Right lobe of liver (tissue), 6 donors: Measurements from ENCODE around the gene COL23A1. TPM values are rescaled to one million over a fixed set of nuclear protein-coding genes. Genes with fewer than 3 reads are reported as not detected.
A peak's percentile ranks its signal among the peaks of the same experiment; 100 is the strongest.

Source experiments
- ATAC-seq, 4 donors: fragments of 200-7000 bp; cut with Tn5 transposase; one replicate each; pipeline ENCODE4 v1.9.1; 2020; ENCODE audit warnings: mild to moderate bottlenecking in 4 of 4, moderate library complexity in 4 of 4
- DNase-seq, 3 donors: peaks; one replicate each; pipeline ENCODE4 v3.0.0-alpha.2; 2020
- H3K27ac ChIP-seq, 3 donors: fragments of 200-600 bp; one replicate each; pipeline ENCODE4 v1.8.0; 2022
- H3K27me3 ChIP-seq, 2 donors: fragments of 200-600 bp; one replicate each; pipeline ENCODE4 v1.8.0; 2022
- H3K36me3 ChIP-seq, 4 donors: fragments of 200-600 bp; sonication (generic) in 1 of 4; one replicate each; pipeline versions ENCODE4 v1.5.1 to v1.8.0; 2017 to 2022; ENCODE audit warnings: control low read depth in 1 of 4
- H3K4me1 ChIP-seq, 4 donors: fragments of 200-600 bp; sonication (generic) in 1 of 4; one replicate each; pipeline versions ENCODE4 v1.5.1 to v1.8.0; 2017 to 2022; ENCODE audit warnings: control low read depth in 1 of 4
- H3K4me3 ChIP-seq, 3 donors: fragments of 200-600 bp; one replicate each; pipeline ENCODE4 v1.8.0; 2022
- H3K9me3 ChIP-seq, 4 donors: fragments of 200-600 bp; sonication (generic) in 1 of 4; one replicate each; pipeline versions ENCODE4 v1.5.1 to v1.8.0; 2017 to 2022; ENCODE audit warnings: control low read depth in 1 of 4
- POLR2A ChIP-seq: fragments of 450-650 bp; IDR thresholded peaks from one replicate; pipeline ENCODE4 v1.6.1; 2017; ENCODE audit warnings: antibody characterized with exemption, mild to moderate bottlenecking
- WGBS: methylation state at CpG from one replicate; pipeline ENCODE4 v1.1.6; 2018; ENCODE audit warnings: low coverage, low lambda C conversion rate; ENCODE audit not compliant: insufficient coverage; ENCODE audit errors: missing lambda C conversion rate; 5-methylcytosine and 5-hydroxymethylcytosine counted together
- intact Hi-C, 2 donors: fragments of 100-400 bp; cut with DNase I; formaldehyde crosslinking; loops; one replicate each; pipeline versions ENCODE4 v1.11.2 to v1.14.1; 2022
- total RNA-seq, 6 experiments: library from RNA; depleted of rRNA in 2 of 6; stranded (reverse); fragments of >200 nt in 2 of 6; fragmentation: NEBNext Ultra II Directional in 3 of 6; extraction: Animal tissue kit (Norgen Biotek cat#: 25700) in 3 of 6; gene quantifications; one replicate each; pipeline versions ENCODE4 v1.1.0 to v1.2.4, GENCODE V29; 2016 to 2023
- TF ChIP-seq, protein P1 (sequence below), 4 donors: fragments of 200-600 bp in 3 of 4; fragments of 450-650 bp in 1 of 4; IDR thresholded peaks; one replicate each; pipeline versions ENCODE4 v1.5.1 to v1.8.0; 2016 to 2022; ENCODE audit warnings: antibody characterized with exemption in 4 of 4, mild to moderate bottlenecking in 2 of 4
- donor health status: DM: no; HTN: yes; CAD: no.
- donor health status: DM: no; HTN: no; CAD: no.
- donor health status: DM: no; HTN: no; CAD: no.
- donor health status: DM: no; HTN: yes; CAD: no.
- donor health status: DM: no; HTN: yes; CAD: no.

COL23A1 gene
- total RNA-seq, 6 experiments from 2014 or later, result 0.25 to 1.2 (median 0.50) TPM

DNA sequence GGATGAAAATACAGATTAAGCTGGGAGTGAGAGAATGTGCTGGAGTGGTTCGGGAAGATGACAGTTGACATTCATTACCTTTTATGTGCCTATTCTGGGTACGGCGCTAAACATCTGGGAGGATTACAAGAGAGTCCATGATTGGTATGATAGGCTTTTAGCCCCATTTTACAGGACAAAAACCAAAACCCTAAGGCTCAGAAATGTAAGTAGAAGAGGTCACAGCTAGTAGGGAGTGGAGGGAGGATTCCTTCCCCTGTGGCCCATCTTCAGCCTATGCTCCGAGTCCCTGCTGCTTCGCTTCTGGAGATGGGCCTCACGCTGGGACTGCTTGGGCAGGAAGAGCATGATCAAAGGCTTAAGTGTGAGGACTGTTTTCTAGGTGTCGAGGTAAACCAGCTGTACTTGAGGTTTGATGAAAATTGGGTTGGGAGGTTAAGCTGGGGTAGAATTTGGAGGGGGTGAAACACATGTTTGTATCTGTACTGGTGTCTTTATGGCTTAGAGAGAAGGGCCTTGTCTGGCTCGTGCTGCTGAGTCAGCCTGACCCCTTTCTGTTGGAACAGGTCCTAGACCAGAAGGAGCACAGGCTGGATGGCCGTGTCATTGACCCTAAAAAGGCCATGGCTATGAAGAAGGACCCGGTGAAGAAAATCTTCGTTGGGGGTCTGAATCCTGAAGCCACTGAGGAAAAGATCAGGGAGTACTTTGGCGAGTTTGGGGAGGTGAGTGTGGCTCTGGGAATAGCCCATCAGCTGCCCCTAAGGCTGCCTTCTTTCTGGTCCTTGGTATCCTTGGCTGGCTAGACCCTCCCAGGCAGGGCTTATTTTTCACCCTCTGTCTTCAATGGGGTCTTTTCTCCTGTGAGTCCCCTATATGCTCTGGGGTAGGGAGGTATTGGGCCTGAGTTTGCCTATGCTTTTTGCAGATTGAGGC lies 383.8 kb downstream of the COL23A1 start:
- intact Hi-C loops, result no loop called here
- Histone ChIP-seq H3K27ac (peak overlapping the region in 1 of 3 donors; percentile 15), H3K36me3 (peaks cover 24 to 49% (median 36%) of the 10 kb centered on the region in 4 donors), H3K27me3 (no peaks in the 10 kb centered on the region), H3K4me3 (peak overlapping the region; percentile 84 to 91 (median 91)), H3K9me3 (no peaks in the 10 kb centered on the region), H3K4me1 (peaks cover 0 to 32% (median 7%) of the 10 kb centered on the region in 4 donors)
- WGBS, result 32% methylated on average over 11 of the region's 12 CpGs
- peak in 1 of 3 donors; percentile 63 for DNase-seq
- TF ChIP-seq, protein P1, sequence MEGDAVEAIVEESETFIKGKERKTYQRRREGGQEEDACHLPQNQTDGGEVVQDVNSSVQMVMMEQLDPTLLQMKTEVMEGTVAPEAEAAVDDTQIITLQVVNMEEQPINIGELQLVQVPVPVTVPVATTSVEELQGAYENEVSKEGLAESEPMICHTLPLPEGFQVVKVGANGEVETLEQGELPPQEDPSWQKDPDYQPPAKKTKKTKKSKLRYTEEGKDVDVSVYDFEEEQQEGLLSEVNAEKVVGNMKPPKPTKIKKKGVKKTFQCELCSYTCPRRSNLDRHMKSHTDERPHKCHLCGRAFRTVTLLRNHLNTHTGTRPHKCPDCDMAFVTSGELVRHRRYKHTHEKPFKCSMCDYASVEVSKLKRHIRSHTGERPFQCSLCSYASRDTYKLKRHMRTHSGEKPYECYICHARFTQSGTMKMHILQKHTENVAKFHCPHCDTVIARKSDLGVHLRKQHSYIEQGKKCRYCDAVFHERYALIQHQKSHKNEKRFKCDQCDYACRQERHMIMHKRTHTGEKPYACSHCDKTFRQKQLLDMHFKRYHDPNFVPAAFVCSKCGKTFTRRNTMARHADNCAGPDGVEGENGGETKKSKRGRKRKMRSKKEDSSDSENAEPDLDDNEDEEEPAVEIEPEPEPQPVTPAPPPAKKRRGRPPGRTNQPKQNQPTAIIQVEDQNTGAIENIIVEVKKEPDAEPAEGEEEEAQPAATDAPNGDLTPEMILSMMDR (IDR thresholded peaks at IDR 0.05), result no peak
- TF ChIP-seq POLR2A, result no peak
- peak; percentile 4 to 25 (median 22) for ATAC-seq

DNA sequence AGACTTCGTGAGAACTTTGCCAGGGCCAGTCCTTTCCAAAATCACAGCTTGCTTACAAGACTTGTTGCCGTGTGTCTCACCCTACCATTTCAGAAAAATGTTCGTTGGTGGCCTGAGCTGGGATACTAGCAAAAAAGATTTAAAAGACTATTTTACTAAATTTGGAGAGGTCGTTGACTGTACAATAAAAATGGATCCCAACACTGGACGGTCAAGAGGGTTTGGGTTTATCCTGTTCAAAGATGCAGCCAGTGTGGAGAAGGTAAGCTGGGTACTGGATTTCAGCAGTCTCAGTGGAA lies 384.5 kb downstream of the COL23A1 start:
- H3K4me1 ChIP-seq, result peaks cover 0 to 32% (median 7%) of the 10 kb centered on the region in 4 donors
- intact Hi-C loops, result no loop called here

DNA sequence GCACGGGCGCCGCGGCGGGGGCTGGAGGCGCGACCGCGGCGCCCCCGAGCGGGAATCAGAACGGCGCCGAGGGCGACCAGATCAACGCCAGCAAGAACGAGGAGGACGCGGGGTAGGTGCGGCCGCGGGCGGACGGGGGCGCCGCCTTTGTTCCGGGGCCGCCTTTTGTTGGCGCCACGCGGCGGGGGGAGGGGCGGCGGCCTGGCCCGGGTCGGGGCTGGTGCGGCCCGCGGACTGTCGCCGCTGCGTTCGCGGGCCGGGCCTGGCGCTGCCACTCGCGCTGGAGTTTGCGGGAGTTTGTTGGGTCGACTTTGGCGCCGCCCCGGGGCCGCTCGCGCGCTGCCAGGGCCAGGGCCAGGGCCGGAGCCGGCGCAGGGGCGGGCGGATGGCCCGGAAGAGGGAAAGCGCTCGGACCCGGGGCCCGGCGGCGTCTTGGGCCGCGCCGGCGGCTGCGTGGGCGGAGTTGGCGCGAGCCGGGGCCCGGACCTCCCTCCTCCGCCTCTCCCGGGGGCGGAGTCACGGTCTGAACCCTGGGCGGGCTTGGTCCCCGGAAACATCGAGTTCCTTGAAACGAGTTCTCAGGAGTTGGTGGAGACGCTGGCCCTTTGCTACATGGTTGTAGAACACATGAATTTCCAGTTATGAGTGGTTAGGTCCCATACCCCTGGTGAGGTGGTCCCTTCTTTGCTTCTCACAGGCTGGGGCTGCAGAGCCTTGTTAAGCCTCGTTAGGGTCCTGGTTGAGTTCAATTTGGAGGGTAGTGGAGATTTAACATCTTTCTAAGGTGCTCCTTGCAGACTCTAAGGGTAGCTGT lies 385.1 kb downstream of the COL23A1 start:
- Histone ChIP-seq H3K27ac (peak overlapping the region; percentile 53 to 91 (median 77)), H3K9me3 (no peaks in the 10 kb centered on the region), H3K4me3 (peak overlapping the region; percentile 84 to 91 (median 91)), H3K36me3 (peaks cover 12 to 36% (median 27%) of the 10 kb centered on the region in 4 donors), H3K27me3 (no peaks in the 10 kb centered on the region), H3K4me1 (peaks cover 0 to 32% (median 7%) of the 10 kb centered on the region in 4 donors)
- peak; percentile 87 to 89 (median 89) for DNase-seq
- intact Hi-C loops, result no loop called here
- peak; percentile 59 to 72 (median 68) for ATAC-seq
- WGBS, result 0% methylated on average over 13 of the region's 90 CpGs
- peak; percentile 41 for TF ChIP-seq POLR2A
- TF ChIP-seq, protein P1 (IDR thresholded peaks at IDR 0.05), result no peak

More for the DNA sequence above, 384.5 kb downstream of the COL23A1 start:
- Histone ChIP-seq H3K4me3 (peak overlapping the region; percentile 84 to 91 (median 91)), H3K27ac (peak overlapping the region; percentile 53 to 91 (median 77)), H3K27me3 (no peaks in the 10 kb centered on the region), H3K9me3 (no peaks in the 10 kb centered on the region), H3K36me3 (peaks cover 18 to 42% (median 31%) of the 10 kb centered on the region in 4 donors)
- 3% methylated on average over 5 of the region's 5 CpGs for WGBS
- ATAC-seq (no peak), DNase-seq (no peak)
- no peak for TF ChIP-seq POLR2A
- TF ChIP-seq, protein P1 (IDR thresholded peaks at IDR 0.05), result no peak

DNA sequence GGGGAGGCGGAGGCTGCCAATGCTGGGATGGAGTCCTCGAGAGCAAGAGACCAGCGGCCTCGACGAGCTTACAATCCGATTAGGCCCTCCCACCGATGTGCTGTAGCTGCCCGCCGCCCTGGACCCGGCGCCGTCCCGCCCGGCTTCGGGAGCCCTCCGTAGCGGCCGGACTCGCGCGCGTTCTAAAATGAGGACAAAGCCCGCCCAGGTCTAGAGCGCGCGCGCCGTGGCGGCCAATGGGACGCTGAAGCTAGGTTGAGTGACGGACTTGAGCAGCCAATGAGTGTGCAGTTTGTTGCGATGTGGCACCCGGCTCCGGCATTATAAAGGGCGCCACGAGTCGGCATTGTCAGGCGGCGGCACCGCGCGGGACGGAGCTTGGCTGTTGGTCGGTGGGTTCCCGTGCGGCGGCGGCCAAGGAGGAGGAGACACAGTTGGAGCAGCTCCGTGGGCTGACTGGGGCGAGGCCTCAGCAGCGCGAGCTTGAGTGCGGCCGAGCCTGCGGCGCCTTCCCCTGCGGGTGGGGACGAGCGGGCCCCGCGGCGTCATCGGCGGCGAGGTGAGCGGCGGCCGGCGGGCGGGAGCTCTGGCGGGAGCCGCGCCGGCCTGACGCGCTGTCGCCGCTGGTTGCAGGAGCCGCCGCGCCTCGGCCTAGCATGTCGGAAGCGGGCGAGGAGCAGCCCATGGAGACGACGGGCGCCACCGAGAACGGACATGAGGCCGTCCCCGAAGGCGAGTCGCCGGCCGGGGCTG lies 385.8 kb downstream of the COL23A1 start, which contains the start of gene HNRNPAB:
Gene HNRNPAB, plus strand, starts transcription at position 352 of the 753 bp plus-strand sequence. Its CDS starts 305 bp downstream, at position 657.
- peak; percentile 95 to 97 (median 95) for DNase-seq
- peak; percentile 100 for TF ChIP-seq POLR2A
- TF ChIP-seq, protein P1 (IDR thresholded peaks at IDR 0.05), result no peak
- peaks cover 7 to 29% (median 20%) of the 10 kb centered on the region in 4 donors for H3K36me3 ChIP-seq
- H3K9me3 ChIP-seq, result no peaks in the 10 kb centered on the region
- H3K4me1 ChIP-seq, result peaks cover 0 to 32% (median 7%) of the 10 kb centered on the region in 4 donors
- H3K27me3 ChIP-seq, result no peaks in the 10 kb centered on the region
- WGBS, result 0% methylated on average over 4 of the region's 96 CpGs
- peak within 1 kb of the TSS; percentile 84 to 91 (median 91) for H3K4me3 ChIP-seq
- intact Hi-C loops, result no loop called here
- H3K27ac ChIP-seq, result peak within 1 kb of the TSS; percentile 53 to 91 (median 77)
- ATAC-seq, result peak; percentile 78 to 92 (median 86)
